ENCODE measurements around the gene PLGRKT. TPM values are rescaled to one million over a fixed set of nuclear protein-coding genes. Genes with fewer than 3 reads are reported as not detected.
"Not testable (repeated sequence)": the region's sequence is repeated elsewhere in the genome, so short reads cannot be mapped to it uniquely, and the experiment has no call there.

The PLGRKT gene
- total RNA-seq, 1 experiment from 2014 or later = 21.6 TPM

DNA sequence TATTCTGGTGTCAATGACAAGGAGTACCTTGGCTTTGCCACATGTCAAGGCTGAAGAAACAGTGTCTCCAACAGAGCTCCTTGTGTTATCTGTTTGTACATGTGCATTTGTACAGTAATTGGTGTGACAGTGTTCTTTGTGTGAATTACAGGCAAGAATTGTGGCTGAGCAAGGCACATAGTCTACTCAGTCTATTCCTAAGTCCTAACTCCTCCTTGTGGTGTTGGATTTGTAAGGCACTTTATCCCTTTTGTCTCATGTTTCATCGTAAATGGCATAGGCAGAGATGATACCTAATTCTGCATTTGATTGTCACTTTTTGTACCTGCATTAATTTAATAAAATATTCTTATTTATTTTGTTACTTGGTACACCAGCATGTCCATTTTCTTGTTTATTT is 32.4 kb upstream of the PLGRKT start:
- BruUV-seq (replicated peaks) = no TSS peak
- CTCF ChIA-PET = interaction anchor here (0.8 to 1.4 kb wide), 2 partner anchors 86 to 120 kb away, joined by 3 to 4 read pairs; no protein-coding TSS in a partner anchor
- Mint-ChIP-seq H3K4me3 (ENCODE audit: unreplicated experiment) (no peak overlapping the region), H3K4me1 (ENCODE audit: insufficient read depth, unreplicated experiment) (no peaks in the 10 kb centered on the region), H3K36me3 (ENCODE audit: insufficient read depth, unreplicated experiment) (no peaks in the 10 kb centered on the region), H3K27ac (ENCODE audit: low read depth, unreplicated experiment) (no peak overlapping the region), H3K9me3 (ENCODE audit: unreplicated experiment) (no peaks in the 10 kb centered on the region), H3K27me3 (ENCODE audit: insufficient read depth, unreplicated experiment) (no peaks in the 10 kb centered on the region)
- TF ChIP-seq, protein P1, sequence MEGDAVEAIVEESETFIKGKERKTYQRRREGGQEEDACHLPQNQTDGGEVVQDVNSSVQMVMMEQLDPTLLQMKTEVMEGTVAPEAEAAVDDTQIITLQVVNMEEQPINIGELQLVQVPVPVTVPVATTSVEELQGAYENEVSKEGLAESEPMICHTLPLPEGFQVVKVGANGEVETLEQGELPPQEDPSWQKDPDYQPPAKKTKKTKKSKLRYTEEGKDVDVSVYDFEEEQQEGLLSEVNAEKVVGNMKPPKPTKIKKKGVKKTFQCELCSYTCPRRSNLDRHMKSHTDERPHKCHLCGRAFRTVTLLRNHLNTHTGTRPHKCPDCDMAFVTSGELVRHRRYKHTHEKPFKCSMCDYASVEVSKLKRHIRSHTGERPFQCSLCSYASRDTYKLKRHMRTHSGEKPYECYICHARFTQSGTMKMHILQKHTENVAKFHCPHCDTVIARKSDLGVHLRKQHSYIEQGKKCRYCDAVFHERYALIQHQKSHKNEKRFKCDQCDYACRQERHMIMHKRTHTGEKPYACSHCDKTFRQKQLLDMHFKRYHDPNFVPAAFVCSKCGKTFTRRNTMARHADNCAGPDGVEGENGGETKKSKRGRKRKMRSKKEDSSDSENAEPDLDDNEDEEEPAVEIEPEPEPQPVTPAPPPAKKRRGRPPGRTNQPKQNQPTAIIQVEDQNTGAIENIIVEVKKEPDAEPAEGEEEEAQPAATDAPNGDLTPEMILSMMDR (IDR thresholded peaks at IDR 0.05; ENCODE audit: unreplicated experiment) = no peak
- POLR2A ChIA-PET = interaction anchor here (0.9 kb wide), 2 partner anchors 19 to 79 kb away, joined by 3 read pairs; no protein-coding TSS in a partner anchor
- intact Hi-C loops (cut with micrococcal nuclease) = no loop called here
- DNase-seq (ENCODE audit: unreplicated experiment) = no peak

GRCh38 chr9:5468850-5469249 is 31.1 kb upstream of the PLGRKT start:
- Mint-ChIP-seq H3K4me3 (ENCODE audit: unreplicated experiment) (no peak overlapping the region), H3K4me1 (ENCODE audit: insufficient read depth, unreplicated experiment) (no peaks in the 10 kb centered on the region), H3K36me3 (ENCODE audit: insufficient read depth, unreplicated experiment) (no peaks in the 10 kb centered on the region), H3K27me3 (ENCODE audit: insufficient read depth, unreplicated experiment) (no peaks in the 10 kb centered on the region), H3K9me3 (ENCODE audit: unreplicated experiment) (no peaks in the 10 kb centered on the region), H3K27ac (ENCODE audit: low read depth, unreplicated experiment) (no peak overlapping the region)
- TF ChIP-seq, protein P1 (IDR thresholded peaks at IDR 0.05; ENCODE audit: unreplicated experiment) = no peak
- ChIA-PET POLR2A (no interaction called here), CTCF (interaction anchor here (0.7 to 1.4 kb wide), 2 partner anchors 121 to 292 kb away, joined by 3 to 4 read pairs; no protein-coding TSS in a partner anchor)
- BruUV-seq (replicated peaks) = no TSS peak
- DNase-seq (ENCODE audit: unreplicated experiment) = no peak
- intact Hi-C loops (cut with micrococcal nuclease) = no loop called here

GRCh38 chr9:5466766-5467165 is 29.0 kb upstream of the PLGRKT start:
- no peak for DNase-seq (ENCODE audit: unreplicated experiment)
- no peaks in the 10 kb centered on the region for H3K9me3 Mint-ChIP-seq (ENCODE audit: unreplicated experiment)
- intact Hi-C loops (cut with micrococcal nuclease) = no loop called here
- TF ChIP-seq, protein P1 (IDR thresholded peaks at IDR 0.05; ENCODE audit: unreplicated experiment) = no peak
- H3K27ac Mint-ChIP-seq (ENCODE audit: low read depth, unreplicated experiment) = no peak overlapping the region
- ChIA-PET POLR2A (no interaction called here), CTCF (interaction anchor here (0.5 to 1.3 kb wide), 8 partner anchors 10 to 239 kb away, joined by 3 to 5 read pairs (median 3); partner anchors contain the start of gene CD274)
- BruUV-seq (replicated peaks) = no TSS peak
- H3K4me1 Mint-ChIP-seq (ENCODE audit: insufficient read depth, unreplicated experiment) = no peaks in the 10 kb centered on the region
- no peaks in the 10 kb centered on the region for H3K36me3 Mint-ChIP-seq (ENCODE audit: insufficient read depth, unreplicated experiment)
- H3K27me3 Mint-ChIP-seq (ENCODE audit: insufficient read depth, unreplicated experiment) = no peaks in the 10 kb centered on the region
- no peak overlapping the region for H3K4me3 Mint-ChIP-seq (ENCODE audit: unreplicated experiment)

- no peak for DNase-seq (ENCODE audit: unreplicated experiment)
- no peak overlapping the region for H3K27ac Mint-ChIP-seq (ENCODE audit: low read depth, unreplicated experiment)
- CTCF ChIA-PET = interaction anchor here (0.7 to 1.6 kb wide), 3 partner anchors 44 to 477 kb away, joined by 3 to 4 read pairs (median 3); partner anchors contain the start of gene PDCD1LG2
These were observed 28.3 kb upstream of the PLGRKT start for GRCh38 chr9:5466005-5466404.

DNA sequence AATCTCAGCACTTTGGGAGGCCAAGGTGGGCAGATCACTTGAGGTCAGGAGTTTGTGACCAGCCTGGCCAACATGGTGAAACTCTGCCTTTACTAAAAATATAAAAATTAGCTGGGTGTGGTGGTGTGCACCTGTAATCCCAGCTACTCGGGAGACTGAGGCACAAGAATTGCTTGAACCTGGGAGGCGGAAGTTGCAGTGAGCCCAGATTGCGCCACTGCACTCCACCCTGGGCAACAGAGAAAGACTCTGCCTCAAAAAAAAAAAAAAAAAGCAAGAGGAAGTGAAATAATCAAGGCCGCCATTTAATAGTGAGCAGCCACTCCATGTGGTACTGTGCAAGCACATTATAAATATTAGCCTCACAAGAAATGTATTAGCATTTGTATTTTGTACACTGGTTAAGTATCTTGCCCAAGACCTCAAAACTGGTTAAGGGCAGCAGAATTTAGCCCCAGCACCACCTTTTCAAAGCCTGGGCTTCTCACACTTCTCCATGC is 27.2 kb upstream of the PLGRKT start:
- H3K4me1 Mint-ChIP-seq (ENCODE audit: insufficient read depth, unreplicated experiment); H3K9me3 Mint-ChIP-seq (ENCODE audit: unreplicated experiment); intact Hi-C loops (cut with micrococcal nuclease); BruUV-seq (replicated peaks); H3K36me3 Mint-ChIP-seq (ENCODE audit: insufficient read depth, unreplicated experiment); H3K27ac Mint-ChIP-seq (ENCODE audit: low read depth, unreplicated experiment); H3K4me3 Mint-ChIP-seq (ENCODE audit: unreplicated experiment); H3K27me3 Mint-ChIP-seq (ENCODE audit: insufficient read depth, unreplicated experiment); DNase-seq (ENCODE audit: unreplicated experiment): not testable (repeated sequence)
- POLR2A ChIA-PET = interaction anchor here (0.6 kb wide), 1 partner anchor 44 kb away, joined by 3 read pairs; no protein-coding TSS in a partner anchor
- CTCF ChIA-PET = interaction anchor here (1.2 to 1.6 kb wide), 4 partner anchors 84 to 278 kb away, joined by 3 to 5 read pairs (median 4); no protein-coding TSS in a partner anchor

More at GRCh38 chr9:5466005-5466404, 28.3 kb upstream of the PLGRKT start:
- TF ChIP-seq, protein P1 (IDR thresholded peaks at IDR 0.05; ENCODE audit: unreplicated experiment) = no peak
- no peaks in the 10 kb centered on the region for H3K36me3 Mint-ChIP-seq (ENCODE audit: insufficient read depth, unreplicated experiment)
- POLR2A ChIA-PET = no interaction called here
- intact Hi-C loops (cut with micrococcal nuclease) = no loop called here
- no peaks in the 10 kb centered on the region for H3K4me1 Mint-ChIP-seq (ENCODE audit: insufficient read depth, unreplicated experiment)
- BruUV-seq (replicated peaks) = no TSS peak
- H3K4me3 Mint-ChIP-seq (ENCODE audit: unreplicated experiment) = no peak overlapping the region
- H3K27me3 Mint-ChIP-seq (ENCODE audit: insufficient read depth, unreplicated experiment) = no peaks in the 10 kb centered on the region
- H3K9me3 Mint-ChIP-seq (ENCODE audit: unreplicated experiment) = no peaks in the 10 kb centered on the region

Measured in MCF 10A (cell line).